HEK293T (cell line): Measurements from ENCODE around the gene PEX16.

Experiments used
- CTCF ChIA-PET: fragments of 350-600 bp; formaldehyde crosslinking; extraction: SDS; loops from one replicate; lab custom pipeline; 2021; ENCODE audit warnings: antibody characterized with exemption, inconsistent platforms; lab: Yijun Ruan, JAX
- POLR2A ChIA-PET: fragments of 350-600 bp; formaldehyde crosslinking; extraction: SDS; loops from one replicate; lab custom pipeline; 2020; ENCODE audit warnings: antibody characterized with exemption, inconsistent platforms; lab: Yijun Ruan, JAX
- DNase-seq: peaks from one replicate; pipeline ENCODE4 v3.0.0; 2012; ENCODE audit warnings: mixed read lengths; ENCODE audit errors: extremely low spot score
- ARNT ChIP-seq: fragments of 450-650 bp; IDR thresholded peaks from 2 replicates; pipeline ENCODE4 v1.6.1; 2017; ENCODE audit warnings: mild to moderate bottlenecking
- BHLHE40 ChIP-seq: fragments of 450-650 bp; IDR thresholded peaks from 2 replicates; pipeline ENCODE4 v1.6.1; 2016; ENCODE audit warnings: mild to moderate bottlenecking, moderate library complexity, borderline replicate concordance
- CTBP1 ChIP-seq: fragments of 450-650 bp; IDR thresholded peaks from 2 replicates; pipeline ENCODE4 v1.6.1; 2016; ENCODE audit warnings: borderline replicate concordance
- ELF4 ChIP-seq: fragments of 450-650 bp; IDR thresholded peaks from 2 replicates; pipeline ENCODE4 v1.6.1; 2017; ENCODE audit warnings: antibody characterized with exemption
- FOXA1 ChIP-seq: fragments of 450-650 bp; IDR thresholded peaks from 2 replicates; pipeline ENCODE4 v1.6.1; 2016; ENCODE audit warnings: mild to moderate bottlenecking
- FOXK2 ChIP-seq: fragments of 450-650 bp; IDR thresholded peaks from 2 replicates; pipeline ENCODE4 v1.6.1; 2016; ENCODE audit warnings: mild to moderate bottlenecking
- FOXM1 ChIP-seq: fragments of 450-650 bp; IDR thresholded peaks from 2 replicates; pipeline ENCODE4 v1.6.1; 2017; ENCODE audit warnings: mild to moderate bottlenecking, borderline replicate concordance
- HDGF ChIP-seq: fragments of 450-650 bp; IDR thresholded peaks from 2 replicates; pipeline ENCODE4 v1.6.1; 2017; ENCODE audit warnings: antibody characterized with exemption, borderline replicate concordance
- L3MBTL2 ChIP-seq: fragments of 450-650 bp; conservative IDR thresholded peaks from 2 replicates; pipeline ENCODE4 v1.6.1; 2016; ENCODE audit warnings: mild to moderate bottlenecking
- LEF1 ChIP-seq: fragments of 450-650 bp; IDR thresholded peaks from 2 replicates; pipeline ENCODE4 v1.6.1; 2017; ENCODE audit warnings: mild to moderate bottlenecking, borderline replicate concordance
- NFRKB ChIP-seq: fragments of 450-650 bp; IDR thresholded peaks from 2 replicates; pipeline ENCODE4 v1.6.1; 2016; ENCODE audit warnings: mild to moderate bottlenecking, moderate library complexity
- SP1 ChIP-seq: fragments of 450-650 bp; IDR thresholded peaks from 2 replicates; pipeline ENCODE4 v1.6.1; 2017
- SUZ12 ChIP-seq: fragments of 450-650 bp; IDR thresholded peaks from 2 replicates; pipeline ENCODE4 v1.6.1; 2016; ENCODE audit warnings: mild to moderate bottlenecking
- TARDBP ChIP-seq: fragments of 450-650 bp; IDR thresholded peaks from 2 replicates; pipeline ENCODE4 v1.6.1; 2016
- ZNF384 ChIP-seq: fragments of 450-650 bp; IDR thresholded peaks from 2 replicates; pipeline ENCODE4 v1.6.1; 2016
- TF ChIP-seq, protein P1 (sequence below): fragments of 450-650 bp; IDR thresholded peaks from 2 replicates; pipeline ENCODE4 v1.6.1; 2016

PEX16 gene

DNA sequence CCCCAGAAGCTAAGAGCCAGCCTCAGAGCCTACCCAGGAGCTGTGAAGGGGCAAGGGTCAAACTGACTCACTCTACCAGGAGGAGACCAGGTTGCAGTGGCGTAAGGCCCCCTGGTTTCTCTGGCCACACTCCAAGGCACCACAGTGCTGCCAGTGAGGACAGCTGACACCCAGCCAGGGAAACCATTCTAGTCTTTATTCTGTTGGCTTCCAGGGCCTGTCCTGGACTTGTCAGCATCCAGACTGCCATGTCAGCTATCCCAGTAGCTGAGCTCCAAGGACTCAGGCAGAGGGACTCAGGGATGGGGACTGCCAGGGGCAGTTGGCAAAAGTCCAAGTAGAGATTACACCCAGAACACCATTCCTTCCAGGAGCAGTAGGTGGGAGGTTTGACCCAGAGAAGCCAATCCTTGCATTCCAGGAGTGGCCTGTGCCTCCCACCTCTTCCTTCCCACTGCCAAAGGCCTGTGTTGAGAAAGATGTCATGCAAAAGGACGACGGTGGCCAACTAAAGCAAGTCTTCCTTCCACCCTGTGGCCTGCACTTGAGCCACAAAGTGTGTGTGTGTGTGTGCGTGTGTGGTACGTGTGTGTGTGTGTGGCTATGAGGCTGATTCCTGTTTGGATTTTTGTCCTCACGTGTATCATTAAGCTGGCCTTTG, 35.8 kb downstream of the PEX16 start:
- ChIA-PET CTCF (no interaction called here), POLR2A (interaction anchor here (1.3 kb wide), 1 partner anchor 11 kb away, joined by 3 read pairs; no protein-coding TSS in a partner anchor)
- DNase-seq, result no peak

DNA sequence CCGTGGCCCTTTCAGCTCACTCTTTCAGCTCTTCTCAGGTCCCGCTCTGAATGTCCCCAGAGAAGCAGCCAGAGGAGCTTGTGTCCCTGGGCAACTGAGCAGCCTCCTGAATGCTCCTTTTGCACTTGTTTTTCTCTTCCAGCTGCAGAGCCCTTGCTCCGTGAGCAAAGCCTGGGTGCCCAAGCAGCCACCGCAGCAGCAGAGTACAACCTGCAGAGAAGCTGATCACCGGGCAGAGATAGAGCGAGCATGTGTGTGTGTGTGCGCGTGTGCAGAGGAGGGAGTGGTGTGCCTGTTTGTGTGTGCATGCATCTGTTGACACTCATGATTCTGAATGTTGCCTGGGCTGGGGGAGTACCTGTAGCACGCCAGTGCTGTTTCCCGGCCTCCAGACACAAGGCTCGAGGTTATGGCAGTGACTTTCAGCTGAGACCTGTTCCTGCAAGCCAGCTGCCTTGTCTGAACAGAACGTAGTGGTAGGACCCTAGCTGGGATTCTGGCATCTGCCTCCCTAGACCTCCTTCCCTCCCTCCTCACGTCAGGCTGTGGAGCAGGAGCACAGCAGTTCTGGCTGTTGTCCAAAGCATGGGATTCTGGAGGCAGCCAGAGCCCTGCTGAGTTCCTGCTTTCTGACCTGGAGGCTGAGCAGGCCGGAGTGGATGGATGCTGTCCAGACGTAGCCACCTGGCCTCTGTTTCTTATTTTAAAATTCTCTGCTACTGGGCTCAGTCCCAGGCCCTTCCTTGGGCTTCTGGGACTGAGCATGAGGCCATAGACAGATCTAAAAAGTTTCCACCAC, 36.7 kb downstream of the PEX16 start:
- TF ChIP-seq SUZ12, result no peak
- TF ChIP-seq CTBP1, result no peak
- TF ChIP-seq, protein P1, sequence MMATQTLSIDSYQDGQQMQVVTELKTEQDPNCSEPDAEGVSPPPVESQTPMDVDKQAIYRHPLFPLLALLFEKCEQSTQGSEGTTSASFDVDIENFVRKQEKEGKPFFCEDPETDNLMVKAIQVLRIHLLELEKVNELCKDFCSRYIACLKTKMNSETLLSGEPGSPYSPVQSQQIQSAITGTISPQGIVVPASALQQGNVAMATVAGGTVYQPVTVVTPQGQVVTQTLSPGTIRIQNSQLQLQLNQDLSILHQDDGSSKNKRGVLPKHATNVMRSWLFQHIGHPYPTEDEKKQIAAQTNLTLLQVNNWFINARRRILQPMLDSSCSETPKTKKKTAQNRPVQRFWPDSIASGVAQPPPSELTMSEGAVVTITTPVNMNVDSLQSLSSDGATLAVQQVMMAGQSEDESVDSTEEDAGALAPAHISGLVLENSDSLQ, result no peak
- no peak for TF ChIP-seq BHLHE40
- no peak for TF ChIP-seq FOXM1
- TF ChIP-seq TARDBP, result no peak
- CTCF ChIA-PET, result no interaction called here
- POLR2A ChIA-PET, result interaction anchor here (1.3 kb wide), 1 partner anchor 10 kb away, joined by 3 read pairs; no protein-coding TSS in a partner anchor
- DNase-seq, result no peak

More for the DNA sequence above, 35.8 kb downstream of the PEX16 start:
- TF ChIP-seq SP1 (no peak), TARDBP (no peak), ELF4 (no peak), LEF1 (no peak), HDGF (no peak), NFRKB (no peak), BHLHE40 (no peak), FOXA1 (no peak), FOXM1 (no peak), ZNF384 (no peak), L3MBTL2 (no peak), SUZ12 (no peak), CTBP1 (no peak), ARNT (no peak), FOXK2 (no peak)
- TF ChIP-seq, protein P1, result no peak

DNA sequence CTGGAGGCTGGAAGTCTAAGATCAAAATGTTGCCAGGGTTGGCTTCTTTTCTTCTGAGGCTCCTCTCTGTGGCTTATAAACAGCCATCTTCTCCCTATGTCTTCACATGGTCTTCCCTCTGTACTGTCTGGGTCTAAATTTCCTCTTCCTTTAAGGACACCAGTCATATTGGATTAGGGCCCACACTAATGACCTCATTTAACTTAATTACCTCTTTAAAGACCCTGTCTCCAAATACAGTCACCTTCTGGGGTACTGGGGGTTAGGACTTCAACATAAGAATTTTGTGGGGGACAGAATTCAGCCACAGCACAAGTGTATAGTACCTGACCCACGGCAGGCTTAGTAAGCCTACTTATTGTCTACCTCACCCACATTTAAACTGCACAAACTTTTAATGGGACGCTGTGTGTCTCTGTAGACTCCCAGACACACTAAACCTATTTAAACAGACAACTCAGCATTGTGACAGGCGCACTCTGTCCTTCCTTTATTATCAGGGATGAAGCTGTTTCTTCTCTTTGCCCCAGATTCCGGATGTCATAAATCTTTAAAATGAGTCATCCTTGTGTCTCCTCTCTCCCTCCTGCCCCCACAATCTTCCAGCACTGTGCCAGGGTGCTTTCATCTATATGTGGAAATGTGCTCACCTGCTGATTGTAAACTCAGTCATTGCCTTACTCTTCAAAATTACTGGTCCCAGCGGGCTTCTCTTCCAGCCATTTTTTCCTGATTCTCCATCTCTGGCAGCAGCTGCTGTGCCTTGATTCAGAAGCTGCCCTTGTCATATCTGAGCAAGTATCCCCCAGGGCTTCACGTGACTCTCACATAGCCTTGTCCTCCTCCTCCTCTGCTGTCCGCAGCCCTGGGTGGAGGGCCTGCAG, 37.6 kb downstream of the PEX16 start:
- CTCF ChIA-PET, result no interaction called here
- TF ChIP-seq ZNF384 (no peak), FOXK2 (no peak), SP1 (no peak), L3MBTL2 (no peak), BHLHE40 (no peak), HDGF (no peak), ARNT (no peak), FOXA1 (no peak), SUZ12 (no peak), NFRKB (no peak)
- TF ChIP-seq, protein P1, result no peak
- POLR2A ChIA-PET, result interaction anchor here (1.3 kb wide), 1 partner anchor 9 kb away, joined by 3 read pairs; no protein-coding TSS in a partner anchor
- DNase-seq, result no peak

DNA sequence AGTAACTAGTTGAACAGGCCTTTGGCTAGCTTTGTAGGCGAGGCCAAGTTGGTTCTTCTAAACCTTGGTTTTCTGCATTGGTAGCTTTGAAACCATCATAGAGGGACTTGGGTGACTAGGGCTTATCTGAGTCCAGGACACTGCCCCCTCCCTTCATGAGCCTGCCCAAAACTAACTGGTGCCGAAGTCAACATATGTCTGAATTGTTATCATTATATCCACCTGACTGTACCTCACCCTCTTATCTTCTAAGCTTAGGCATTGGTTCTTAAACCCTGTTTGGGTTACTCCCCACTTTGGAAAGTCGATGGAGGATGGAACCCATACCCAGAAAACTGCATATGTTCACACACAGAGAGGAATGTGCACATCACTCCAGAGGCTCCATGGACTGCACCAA, 39.8 kb downstream of the PEX16 start:
- ChIA-PET CTCF (no interaction called here), POLR2A (no interaction called here)
- no peak for DNase-seq
- no peak for TF ChIP-seq ZNF384
- TF ChIP-seq L3MBTL2, result no peak
- no peak for TF ChIP-seq SP1
- TF ChIP-seq TARDBP, result no peak
- no peak for TF ChIP-seq NFRKB
- no peak for TF ChIP-seq FOXM1
- TF ChIP-seq SUZ12, result no peak
- TF ChIP-seq FOXK2, result no peak
- TF ChIP-seq ARNT, result no peak
- TF ChIP-seq, protein P1, result no peak
- no peak for TF ChIP-seq BHLHE40
- TF ChIP-seq LEF1, result no peak
- no peak for TF ChIP-seq ELF4
- TF ChIP-seq HDGF, result no peak
- TF ChIP-seq CTBP1, result no peak
- no peak for TF ChIP-seq FOXA1
